H9 (cell line): ENCODE measurements around the gene TRMT1. TPM values are rescaled to one million over a fixed set of nuclear protein-coding genes. Genes with fewer than 3 reads are reported as not detected.

Experiments used
- DNase-seq: peaks from one replicate; pipeline ENCODE4 v3.0.0-alpha.2; 2017
- H2AFZ ChIP-seq: one replicate; pipeline ENCODE4 v1.6.1; 2013; ENCODE audit warnings: mild to moderate bottlenecking, low read length, control low read depth, moderate library complexity
- H2AK5ac ChIP-seq: 2 replicates; pipeline ENCODE4 v1.6.1; 2013; ENCODE audit warnings: low read length, control low read depth, mixed read lengths; ENCODE audit not compliant: insufficient read length
- H2BK120ac ChIP-seq: one replicate; pipeline ENCODE4 v1.6.1; 2013; ENCODE audit warnings: low read depth, mild to moderate bottlenecking, low read length, control low read depth, inconsistent platforms; ENCODE audit not compliant: poor library complexity, severe bottlenecking
- H2BK12ac ChIP-seq: 2 replicates; pipeline ENCODE4 v1.6.1; 2013; ENCODE audit warnings: low read length, control low read depth, mixed read lengths, low read depth; ENCODE audit not compliant: insufficient read length
- H2BK15ac ChIP-seq: 2 replicates; pipeline ENCODE4 v1.6.1; 2013; ENCODE audit warnings: low read depth, low read length, control low read depth
- H2BK20ac ChIP-seq: one replicate; pipeline ENCODE4 v1.6.1; 2013; ENCODE audit warnings: low read depth, mild to moderate bottlenecking, low read length, control low read depth, inconsistent platforms; ENCODE audit not compliant: poor library complexity, severe bottlenecking
- H2BK5ac ChIP-seq: 2 replicates; pipeline ENCODE4 v1.6.1; 2013; ENCODE audit warnings: low read length, control low read depth, mixed read lengths; ENCODE audit not compliant: insufficient read length
- H3K14ac ChIP-seq: 2 replicates; pipeline ENCODE4 v1.6.1; 2013; ENCODE audit warnings: low read length, control low read depth; ENCODE audit not compliant: insufficient read depth
- H3K18ac ChIP-seq: 2 replicates; pipeline ENCODE4 v1.6.1; 2013; ENCODE audit warnings: low read depth, mild to moderate bottlenecking, mixed read lengths, low read length, control low read depth; ENCODE audit not compliant: insufficient read length
- H3K23ac ChIP-seq: 2 replicates; pipeline ENCODE4 v1.6.1; 2013; ENCODE audit warnings: low read length, control low read depth, mixed read lengths, low read depth; ENCODE audit not compliant: insufficient read length
- H3K23me2 ChIP-seq: 2 replicates; pipeline ENCODE4 v1.6.1; 2013; ENCODE audit warnings: low read depth, mild to moderate bottlenecking, mixed read lengths, low read length, control low read depth; ENCODE audit not compliant: insufficient read length, poor library complexity, severe bottlenecking
- H3K27ac ChIP-seq: 2 replicates; pipeline ENCODE4 v1.5.1; 2013; ENCODE audit warnings: low read length, control low read depth, mixed read lengths, low read depth; ENCODE audit not compliant: insufficient read length
- H3K27me3 ChIP-seq: 2 replicates; pipeline ENCODE4 v1.6.1; 2013; ENCODE audit warnings: low read length, control low read depth, inconsistent platforms; ENCODE audit not compliant: insufficient read depth
- H3K4ac ChIP-seq: 2 replicates; pipeline ENCODE4 v1.6.1; 2013; ENCODE audit warnings: low read depth, mild to moderate bottlenecking, control low read depth, inconsistent platforms, low read length, moderate library complexity
- H3K4me1 ChIP-seq: 2 replicates; pipeline ENCODE4 v1.6.1; 2013; ENCODE audit warnings: low read length, control low read depth, inconsistent platforms; ENCODE audit not compliant: insufficient read depth
- H3K4me2 ChIP-seq: 2 replicates; pipeline ENCODE4 v1.6.1; 2013; ENCODE audit warnings: low read length, control low read depth, mixed read lengths; ENCODE audit not compliant: insufficient read length, insufficient read depth
- H3K56ac ChIP-seq: 2 replicates; pipeline ENCODE4 v1.6.1; 2013; ENCODE audit warnings: low read depth, mild to moderate bottlenecking, mixed read lengths, low read length, control low read depth; ENCODE audit not compliant: insufficient read length
- H3K79me1 ChIP-seq: 2 replicates; pipeline ENCODE4 v1.6.1; 2013; ENCODE audit warnings: low read depth, mild to moderate bottlenecking, moderate library complexity, low read length, control low read depth, inconsistent platforms; ENCODE audit not compliant: insufficient read depth, poor library complexity, severe bottlenecking
- H3K79me2 ChIP-seq: 2 replicates; pipeline ENCODE4 v1.6.1; 2013; ENCODE audit warnings: low read length, control low read depth, inconsistent platforms; ENCODE audit not compliant: insufficient read depth
- H3K9ac ChIP-seq: 2 replicates; pipeline ENCODE4 v1.6.1; 2013; ENCODE audit warnings: low read length, control low read depth, mixed read lengths; ENCODE audit not compliant: insufficient read length; ENCODE audit errors: extremely low read depth
- H3K9me3 ChIP-seq: one replicate; pipeline ENCODE4 v1.6.1; 2013; ENCODE audit warnings: low read depth, low read length, inconsistent platforms; ENCODE audit not compliant: control insufficient read depth
- H3T11ph ChIP-seq: one replicate; pipeline ENCODE4 v1.6.1; 2013; ENCODE audit warnings: mild to moderate bottlenecking, low read length, control low read depth, inconsistent platforms
- H4K20me1 ChIP-seq: one replicate; pipeline ENCODE4 v1.6.1; 2013; ENCODE audit not compliant: control insufficient read depth, insufficient read length, insufficient read depth
- H4K5ac ChIP-seq: 2 replicates; pipeline ENCODE4 v1.6.1; 2013; ENCODE audit warnings: low read depth, mild to moderate bottlenecking, mixed read lengths, low read length, control low read depth; ENCODE audit not compliant: insufficient read length
- H4K8ac ChIP-seq: replicated peaks from 2 replicates; pipeline ENCODE4 v1.6.1; 2013; ENCODE audit warnings: low read length, control low read depth, mixed read lengths, low read depth; ENCODE audit not compliant: insufficient read length
- H4K91ac ChIP-seq: 2 replicates; pipeline ENCODE4 v1.6.1; 2013; ENCODE audit warnings: low read depth, mild to moderate bottlenecking, moderate library complexity, mixed read lengths, low read length, control low read depth; ENCODE audit not compliant: insufficient read length
- H3K27ac Mint-ChIP-seq, 3 experiments: 2 replicates in 2 of 3; 3 replicates in 1 of 3; pipeline ENCODE4 v1.8.0; 2020 to 2021; ENCODE audit warnings: mixed read lengths in 3 of 3, mild to moderate bottlenecking in 1 of 3, moderate library complexity in 1 of 3
- H3K27me3 Mint-ChIP-seq: 2 replicates; pipeline ENCODE4 v1.8.0; 2021; ENCODE audit warnings: low read depth, mild to moderate bottlenecking, moderate library complexity, mixed read lengths
- H3K36me3 Mint-ChIP-seq, 3 experiments: 2 replicates in 2 of 3; 3 replicates in 1 of 3; pipeline ENCODE4 v1.8.0; 2020 to 2021; ENCODE audit warnings: low read depth in 3 of 3, mixed read lengths in 3 of 3; ENCODE audit not compliant: insufficient read depth in 1 of 3
- H3K4me1 Mint-ChIP-seq, 2 experiments: 2 replicates each; pipeline ENCODE4 v1.8.0; 2020; ENCODE audit warnings: mixed read lengths in 2 of 2
- H3K4me3 Mint-ChIP-seq, 2 experiments: 2 replicates in 1 of 2; 3 replicates in 1 of 2; pipeline ENCODE4 v1.8.0; 2020 to 2021; ENCODE audit warnings: mild to moderate bottlenecking in 2 of 2, mixed read lengths in 2 of 2, moderate library complexity in 1 of 2
- H3K9me3 Mint-ChIP-seq, 2 experiments: 2 replicates in 1 of 2; 3 replicates in 1 of 2; pipeline ENCODE4 v1.8.0; 2020; ENCODE audit warnings: mild to moderate bottlenecking in 2 of 2, mixed read lengths in 2 of 2, moderate library complexity in 1 of 2
- WGBS: extraction: QIAGEN DNeasy Blood & Tissue Kit; methylation state at CpG from one replicate; pipeline ENCODE4 v1.1.7; 2013; ENCODE audit warnings: missing lambda C conversion rate, low lambda C conversion rate, mixed read lengths; ENCODE audit not compliant: insufficient read length; ENCODE audit errors: extremely low coverage; 5-methylcytosine and 5-hydroxymethylcytosine counted together
- total RNA-seq: library from RNA; stranded (reverse); gene quantifications from 2 replicates; pipeline ENCODE4 v1.2.1, GENCODE V29; 2021
- TF ChIP-seq, protein P1 (sequence below): fragments of 200-600 bp; sonication (generic); conservative IDR thresholded peaks from 3 replicates; pipeline ENCODE4 v1.8.0; 2021; ENCODE audit warnings: antibody characterized with exemption, mild to moderate bottlenecking

The TRMT1 gene
- total RNA-seq, 1 experiment from 2014 or later, result 95.7 TPM

DNA sequence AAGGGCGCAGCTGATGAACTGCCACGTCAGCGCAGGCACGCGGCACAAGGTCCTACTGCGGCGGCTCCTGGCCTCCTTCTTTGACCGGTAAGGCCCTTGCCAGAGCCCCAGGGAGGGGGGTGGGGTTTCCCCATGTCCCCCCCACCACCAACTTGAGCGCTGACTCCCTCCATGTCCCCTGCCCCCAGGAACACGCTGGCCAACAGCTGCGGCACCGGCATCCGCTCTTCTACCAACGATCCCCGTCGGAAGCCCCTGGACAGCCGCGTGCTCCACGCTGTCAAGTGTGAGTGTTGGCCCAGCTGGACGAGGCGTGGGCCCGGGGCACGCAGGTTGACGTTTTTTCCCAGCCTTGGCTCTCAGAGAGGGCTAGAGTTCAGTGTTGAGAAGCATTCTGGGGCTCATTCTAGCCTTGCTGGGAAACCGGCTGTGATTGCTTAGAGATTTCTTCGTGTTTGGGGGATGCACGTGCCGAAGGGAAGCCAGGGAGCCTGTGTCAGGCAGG lies 20.8 kb upstream of the TRMT1 start:
- Histone ChIP-seq H3K79me2 (peaks cover 7% of the 10 kb centered on the region; the same call in 1 of the 2 replicates), H4K20me1 (no peaks in the 10 kb centered on the region), H3K4me1 (no peaks in the 10 kb centered on the region), H3K27me3 (no peaks in the 10 kb centered on the region), H2BK12ac (no peak overlapping the region), H3K23ac (no peak overlapping the region), H2BK120ac (no peak overlapping the region), H2AFZ (no peak overlapping the region), H3K23me2 (no peaks in the 10 kb centered on the region), H3T11ph (no peak overlapping the region), H3K4me2 (no peak overlapping the region), H4K91ac (no peak overlapping the region), H3K9me3 (no peaks in the 10 kb centered on the region), H2AK5ac (no peak overlapping the region), H2BK5ac (no peak overlapping the region), H3K9ac (no peak overlapping the region), H2BK20ac (no peak overlapping the region), H4K5ac (no peak overlapping the region), H3K56ac (no peak overlapping the region), H3K14ac (no peak overlapping the region), H4K8ac (no peak overlapping the region), H2BK15ac (no peak overlapping the region), H3K79me1 (peaks cover 4% of the 10 kb centered on the region), H3K18ac (no peak overlapping the region), H3K27ac (no peak overlapping the region), H3K4ac (no peak overlapping the region)
- DNase-seq, result no peak
- Mint-ChIP-seq H3K27me3 (no peaks in the 10 kb centered on the region), H3K4me1 (peaks cover 11 to 16% of the 10 kb centered on the region in 2 experiments; a peak in 3 of 4 replicates), H3K27ac (no peak overlapping the region), H3K9me3 (no peaks in the 10 kb centered on the region), H3K4me3 (no peak overlapping the region), H3K36me3 (peaks cover 23 to 71% (median 58%) of the 10 kb centered on the region in 3 experiments; a peak in 6 of 7 replicates)
- TF ChIP-seq, protein P1, sequence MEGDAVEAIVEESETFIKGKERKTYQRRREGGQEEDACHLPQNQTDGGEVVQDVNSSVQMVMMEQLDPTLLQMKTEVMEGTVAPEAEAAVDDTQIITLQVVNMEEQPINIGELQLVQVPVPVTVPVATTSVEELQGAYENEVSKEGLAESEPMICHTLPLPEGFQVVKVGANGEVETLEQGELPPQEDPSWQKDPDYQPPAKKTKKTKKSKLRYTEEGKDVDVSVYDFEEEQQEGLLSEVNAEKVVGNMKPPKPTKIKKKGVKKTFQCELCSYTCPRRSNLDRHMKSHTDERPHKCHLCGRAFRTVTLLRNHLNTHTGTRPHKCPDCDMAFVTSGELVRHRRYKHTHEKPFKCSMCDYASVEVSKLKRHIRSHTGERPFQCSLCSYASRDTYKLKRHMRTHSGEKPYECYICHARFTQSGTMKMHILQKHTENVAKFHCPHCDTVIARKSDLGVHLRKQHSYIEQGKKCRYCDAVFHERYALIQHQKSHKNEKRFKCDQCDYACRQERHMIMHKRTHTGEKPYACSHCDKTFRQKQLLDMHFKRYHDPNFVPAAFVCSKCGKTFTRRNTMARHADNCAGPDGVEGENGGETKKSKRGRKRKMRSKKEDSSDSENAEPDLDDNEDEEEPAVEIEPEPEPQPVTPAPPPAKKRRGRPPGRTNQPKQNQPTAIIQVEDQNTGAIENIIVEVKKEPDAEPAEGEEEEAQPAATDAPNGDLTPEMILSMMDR, result no peak
- no CpG with 5 or more reads among the region's 28 CpGs for WGBS
